ENCODE results near the gene MFN2. TPM values are rescaled to one million over a fixed set of nuclear protein-coding genes. Genes with fewer than 3 reads are reported as not detected.

Gene MFN2
- total and polyA plus RNA-seq, 2 of the 8 experiments (the other 6 are each of a cell fraction or from before 2014, with no cell fraction given), result 34.0 to 62.5 TPM

GRCh38 chr1:12048372-12048771, 68.1 kb downstream of the MFN2 start:
- H3K27ac ChIP-seq (ENCODE audit: low read depth, low read length), result no peak overlapping the region
- TF ChIP-seq RAD21 (IDR thresholded peaks at IDR 0.05 in 1 of 2, conservative IDR thresholded peaks at IDR 0.05 in 1 of 2; ENCODE audit: low read depth in 2 of 2, low read length in 2 of 2) (no peak), YY1 (IDR thresholded peaks at IDR 0.05; ENCODE audit: low read depth, low read length) (no peak), SP1 (IDR thresholded peaks at IDR 0.05; ENCODE audit: low read depth, low read length) (no peak), ATF2 (IDR thresholded peaks at IDR 0.05; ENCODE audit: low read length) (no peak), EP300 (IDR thresholded peaks at IDR 0.05; ENCODE audit: borderline replicate concordance in 1 of 2, low read depth in 2 of 2, low read length in 2 of 2) (no peak), ATF3 (IDR thresholded peaks at IDR 0.05; ENCODE audit: insufficient read depth, low read depth, low read length) (no peak), TEAD4 (IDR thresholded peaks at IDR 0.05; ENCODE audit: low read depth, low read length) (no peak), FOSL1 (IDR thresholded peaks at IDR 0.05; ENCODE audit: insufficient read depth, low read depth, low read length) (no peak), SIRT6 (IDR thresholded peaks at IDR 0.05; ENCODE audit: low read length) (no peak)
- TF ChIP-seq, protein P1, sequence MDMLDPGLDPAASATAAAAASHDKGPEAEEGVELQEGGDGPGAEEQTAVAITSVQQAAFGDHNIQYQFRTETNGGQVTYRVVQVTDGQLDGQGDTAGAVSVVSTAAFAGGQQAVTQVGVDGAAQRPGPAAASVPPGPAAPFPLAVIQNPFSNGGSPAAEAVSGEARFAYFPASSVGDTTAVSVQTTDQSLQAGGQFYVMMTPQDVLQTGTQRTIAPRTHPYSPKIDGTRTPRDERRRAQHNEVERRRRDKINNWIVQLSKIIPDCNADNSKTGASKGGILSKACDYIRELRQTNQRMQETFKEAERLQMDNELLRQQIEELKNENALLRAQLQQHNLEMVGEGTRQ (IDR thresholded peaks at IDR 0.05; ENCODE audit: low read length), result no peak

More at GRCh38 chr1:12048372-12048771, 68.1 kb downstream of the MFN2 start:
- H2BK12ac ChIP-seq (ENCODE audit: low read depth, low read length), result no peak overlapping the region
- no peak for FAIRE-seq
- H3K36me3 ChIP-seq (ENCODE audit: control insufficient read depth in 2 of 4, insufficient read depth in 4 of 4, low read length in 3 of 4), result no peaks in the 10 kb centered on the region
- no peak overlapping the region for H2BK5ac ChIP-seq (ENCODE audit: low read depth, low read length)
- DNase-seq (ENCODE audit: low read depth in 1 of 2, low spot score in 2 of 2), result no peak
- no peaks in the 10 kb centered on the region for H3K9me3 ChIP-seq (ENCODE audit: insufficient read depth in 2 of 2, low read depth in 1 of 2, low read length in 1 of 2)
- H3K27me3 ChIP-seq (replicated peaks in 1 of 4; ENCODE audit: control insufficient read depth in 3 of 4, extremely low read depth in 1 of 4, insufficient read depth in 3 of 4, low read length in 3 of 4), result no peaks in the 10 kb centered on the region
- no peak overlapping the region for H2BK15ac ChIP-seq (ENCODE audit: low read length)
- no peak overlapping the region for H3K23ac ChIP-seq (ENCODE audit: insufficient read length)
- no peaks in the 10 kb centered on the region; the same call in 1 of the 2 replicates for H3K23me2 ChIP-seq (ENCODE audit: low read depth, low read length)
- H3K79me1 ChIP-seq (ENCODE audit: low read depth, low read length), result no peaks in the 10 kb centered on the region
- H3K4me3 ChIP-seq (ENCODE audit: extremely low read depth in 1 of 4, insufficient read depth in 2 of 4, low read depth in 3 of 4, low read length in 4 of 4), result no peak overlapping the region
- H3K4me2 ChIP-seq (ENCODE audit: insufficient read depth in 1 of 2, low read depth in 2 of 2, low read length in 2 of 2), result no peak overlapping the region
- peaks cover 0 to 2% of the 10 kb centered on the region in 2 experiments for H4K20me1 ChIP-seq (replicated peaks in 1 of 2; ENCODE audit: control insufficient read depth in 1 of 2, insufficient read depth in 2 of 2, low read length in 2 of 2)
- H3K9ac ChIP-seq (replicated peaks in 1 of 4; ENCODE audit: extremely low read depth in 1 of 4, low read depth in 3 of 4, low read length in 3 of 4), result no peak overlapping the region
- peaks cover 0 to 13% (median 4%) of the 10 kb centered on the region in 4 experiments; a peak in 5 of 7 replicates for H3K4me1 ChIP-seq (replicated peaks in 1 of 4; ENCODE audit: control insufficient read depth in 3 of 4, insufficient read depth in 4 of 4, low read length in 3 of 4)
- no peak overlapping the region for H3K18ac ChIP-seq (ENCODE audit: extremely low read depth, low read length)
- H2AK5ac ChIP-seq (ENCODE audit: low read depth, low read length), result no peak overlapping the region
- H4K91ac ChIP-seq (replicated peaks; ENCODE audit: insufficient read length, low read length), result no peak overlapping the region
- H2BK120ac ChIP-seq (replicated peaks; ENCODE audit: low read depth, low read length), result no peak overlapping the region
- WGBS, 2 experiments (ENCODE audit: extremely low coverage in 1 of 2, insufficient coverage in 1 of 2, insufficient read length in 1 of 2, insufficient replicate concordance in 2 of 2, low coverage in 1 of 2, low lambda C conversion rate in 2 of 2, missing lambda C conversion rate in 1 of 2), result 97% methylated on average over 2 of the region's 2 CpGs; no CpG with 5 or more reads in 1 of the 2 experiments
- no peak overlapping the region for H4K5ac ChIP-seq (ENCODE audit: insufficient read length, low read depth, low read length)
- H3K79me2 ChIP-seq (ENCODE audit: control insufficient read depth in 1 of 2, insufficient read depth in 2 of 2, low read length in 2 of 2), result no peaks in the 10 kb centered on the region
- H3K4ac ChIP-seq (replicated peaks; ENCODE audit: insufficient read length, low read depth, low read length), result no peak overlapping the region
- no peak overlapping the region for H3K56ac ChIP-seq (replicated peaks; ENCODE audit: insufficient read length, low read depth, low read length)
- H2BK20ac ChIP-seq (ENCODE audit: low read length), result no peak overlapping the region
- H2AFZ ChIP-seq (ENCODE audit: low read length), result no peak overlapping the region
- H4K8ac ChIP-seq (ENCODE audit: extremely low read depth, insufficient read depth, low read length), result no peak overlapping the region
- POLR2A ChIA-PET (ENCODE audit: partially characterized antibody), result interaction anchor here (1.2 to 1.5 kb wide), 3 partner anchors 11 to 29 kb away, joined by 3 to 4 read pairs (median 3); partner anchors contain the start of genes MIIP and TNFRSF8
- no peak overlapping the region for H3K14ac ChIP-seq (ENCODE audit: insufficient read length)
- CTCF ChIA-PET (ENCODE audit: partially characterized antibody), result interaction anchor here (0.9 to 4.9 kb wide), 3 partner anchors 10 to 19 kb away, joined by 3 to 31 read pairs (median 23); no protein-coding TSS in a partner anchor

All from H1 (cell line).